NCI-H1105 (cell line): ENCODE measurements around the gene HTR5A.

ENCODE experiments used
- DNase-seq: peaks from one replicate; lab custom pipeline; 2025; lab: John Stamatoyannopoulos, UW

HTR5A gene

GRCh38 chr7:155090684-155091083 lies 20.6 kb downstream of the HTR5A start:
- no peak for DNase-seq

GRCh38 chr7:155093596-155093995 lies 23.5 kb downstream of the HTR5A start:
- no peak for DNase-seq

DNA sequence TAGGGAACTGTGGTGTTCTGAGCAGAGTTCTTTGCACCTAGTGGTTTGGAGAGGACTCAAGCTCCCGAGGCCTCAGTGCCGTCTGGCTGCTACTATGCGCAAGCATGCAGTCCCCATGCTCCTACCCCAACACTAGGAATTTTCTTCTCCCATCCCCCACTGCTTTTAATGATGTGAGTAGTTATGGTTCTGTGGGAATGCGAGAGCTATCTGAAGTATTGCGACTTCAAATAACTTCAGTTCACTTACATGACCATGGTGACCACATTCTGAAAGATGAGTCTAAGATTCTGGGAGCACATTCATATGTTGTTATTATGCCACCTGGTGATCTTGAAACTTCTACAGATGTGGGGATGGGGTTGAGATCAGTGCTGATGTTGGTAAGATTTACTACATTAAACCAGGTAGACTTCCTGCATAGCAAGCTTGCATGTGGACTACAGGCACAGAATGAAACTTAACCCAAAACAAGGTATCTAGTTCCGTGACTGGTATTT lies 24.6 kb downstream of the HTR5A start:
- no peak for DNase-seq

DNA sequence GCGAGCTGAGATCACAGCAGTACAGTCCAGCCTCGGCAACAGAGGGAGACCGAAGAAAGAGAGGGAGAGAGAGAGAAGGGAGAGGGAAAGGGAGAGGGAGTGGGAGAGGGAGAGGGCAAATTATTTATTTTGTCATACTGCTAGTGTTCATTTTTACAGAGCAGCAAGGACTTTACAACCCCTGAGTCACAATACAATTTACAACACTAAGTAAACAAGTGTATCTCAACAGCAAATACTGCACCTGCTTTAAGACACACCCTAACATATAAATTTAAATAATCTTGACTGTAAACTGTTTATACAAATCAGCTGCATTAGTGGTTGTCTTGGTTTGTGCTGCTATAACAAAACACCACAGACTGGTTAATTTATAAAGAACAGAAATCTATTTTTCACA lies 27.2 kb downstream of the HTR5A start:
- no peak for DNase-seq

DNA sequence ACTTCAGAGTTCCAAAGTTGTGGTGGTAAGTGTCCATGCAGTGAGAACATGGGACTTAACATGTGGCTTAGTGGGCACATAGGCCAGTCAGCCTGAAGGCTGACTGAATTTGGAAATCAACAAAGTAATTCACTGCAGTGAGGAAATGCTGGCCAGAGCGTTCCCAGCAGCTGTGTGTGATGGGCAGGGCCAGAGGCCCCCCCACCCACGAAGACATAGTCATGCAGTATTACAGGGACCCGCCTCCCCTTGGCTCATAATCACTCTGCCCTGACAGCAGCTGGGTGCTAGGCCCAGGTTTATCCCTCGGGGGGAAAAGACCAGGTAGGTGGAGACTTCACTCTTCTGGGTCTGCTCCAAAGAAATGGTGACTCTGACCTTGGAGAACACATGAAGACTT lies 33.7 kb downstream of the HTR5A start:
- DNase-seq, result no peak

GRCh38 chr7:155104913-155105312 lies 34.8 kb downstream of the HTR5A start:
- no peak for DNase-seq

DNA sequence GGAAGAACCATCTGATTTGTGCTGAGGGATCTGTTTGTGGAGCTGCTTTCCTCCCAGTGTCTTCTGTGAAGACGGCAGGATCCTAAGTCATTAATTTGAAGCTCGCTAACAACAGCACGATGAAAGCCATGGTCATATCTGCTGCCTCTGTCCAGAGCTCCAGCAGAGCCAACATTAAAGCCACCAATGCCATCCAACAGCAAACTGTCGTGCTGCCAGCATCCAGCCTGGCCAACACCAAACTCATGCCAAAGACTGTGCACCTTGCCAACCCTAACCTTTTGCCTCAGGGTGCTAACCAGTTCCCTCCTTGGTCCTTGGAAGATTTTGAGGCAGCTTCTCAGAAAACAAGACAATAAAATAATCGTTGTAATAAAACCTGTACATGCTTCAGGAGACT lies 36.2 kb downstream of the HTR5A start:
- DNase-seq, result no peak

- no peak for DNase-seq
These were observed 37.0 kb downstream of the HTR5A start for GRCh38 chr7:155107126-155107525.

DNA sequence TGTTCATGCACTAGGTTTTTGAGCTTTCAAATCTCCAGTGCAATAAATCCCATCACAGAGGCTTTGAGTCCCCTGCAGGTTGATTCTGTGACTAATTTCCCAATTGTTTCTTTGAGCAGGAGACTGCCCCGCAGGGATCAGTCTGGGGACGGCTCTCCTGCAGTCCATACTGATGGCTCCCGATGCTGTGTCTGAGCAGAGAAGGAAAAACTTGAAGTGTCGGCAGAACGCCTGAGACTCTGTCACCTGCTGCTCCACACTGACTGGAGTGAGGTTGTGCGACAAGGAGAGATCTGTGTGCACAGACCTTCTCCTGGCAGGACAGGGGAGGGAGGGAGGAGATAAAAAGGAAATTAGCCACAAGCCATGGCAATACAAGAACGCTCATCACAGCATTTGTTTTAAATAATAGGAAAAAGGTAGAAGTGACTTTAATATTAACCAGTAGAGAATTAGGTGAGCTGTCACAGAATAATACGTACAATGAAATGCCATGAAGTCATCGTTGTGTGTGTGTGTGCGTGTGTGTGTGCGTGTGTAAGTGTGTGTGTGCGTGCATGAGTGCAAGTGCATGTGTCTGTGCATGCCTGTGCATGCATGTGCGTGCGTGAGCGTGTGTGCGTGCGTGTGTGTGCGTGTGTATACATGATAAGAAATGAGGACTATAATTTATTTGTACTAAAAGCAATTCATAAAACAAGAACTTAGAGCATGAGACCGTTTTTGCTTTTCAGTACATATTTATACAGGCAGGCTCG lies 38.2 kb downstream of the HTR5A start:
- DNase-seq, result no peak

GRCh38 chr7:155109121-155109520 lies 39.0 kb downstream of the HTR5A start:
- no peak for DNase-seq

GRCh38 chr7:155115288-155115687 lies 45.2 kb downstream of the HTR5A start:
- DNase-seq, result no peak

DNA sequence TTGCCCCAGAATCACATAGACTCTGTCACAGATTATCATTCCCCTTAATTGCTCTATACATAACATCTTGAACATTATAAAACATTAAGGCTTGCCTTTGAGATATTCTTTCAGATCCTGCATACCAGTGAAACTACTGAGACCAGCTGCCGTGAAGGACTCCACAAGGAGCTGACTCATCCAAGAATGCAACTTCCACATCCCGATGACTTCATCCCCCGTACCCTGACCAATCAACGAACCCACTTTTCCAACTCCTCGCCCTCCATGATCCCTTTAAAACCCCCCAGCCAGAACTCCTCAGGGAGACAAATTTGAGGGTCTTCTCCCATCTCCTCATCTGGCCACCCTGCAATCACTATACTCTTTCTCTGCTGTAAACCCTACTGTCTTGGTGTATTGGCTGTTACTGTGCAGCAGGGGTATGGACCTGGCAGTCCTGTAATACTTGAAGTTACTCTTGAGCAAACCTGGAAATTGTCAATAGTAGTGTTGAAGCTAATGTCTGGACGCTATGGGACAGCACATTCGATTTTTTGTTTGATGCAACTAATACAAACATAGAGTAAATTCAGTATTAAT lies 49.8 kb downstream of the HTR5A start:
- no peak for DNase-seq

- DNase-seq, result no peak
These were observed 50.3 kb downstream of the HTR5A start for GRCh38 chr7:155120460-155120859.

DNA sequence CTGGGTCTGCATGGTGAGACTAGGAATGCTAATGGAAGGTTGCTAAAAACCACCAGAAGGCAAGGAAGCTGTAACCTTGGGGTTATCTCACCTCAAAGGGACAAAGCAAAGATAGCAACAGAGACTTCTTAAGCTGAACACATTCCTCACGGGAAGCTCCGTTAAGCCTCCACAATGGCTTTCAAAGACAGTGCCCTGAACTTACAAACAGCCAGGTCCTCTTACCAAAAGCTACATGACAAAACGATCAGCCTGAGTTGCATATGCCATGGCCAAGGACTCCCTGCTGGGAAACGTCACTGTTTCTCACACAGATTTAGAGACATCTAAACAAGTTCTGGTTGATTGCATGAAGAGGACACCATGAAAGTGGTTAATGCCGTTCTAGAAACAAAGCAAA lies 52.7 kb downstream of the HTR5A start:
- DNase-seq, result no peak

GRCh38 chr7:155123413-155123812 lies 53.3 kb downstream of the HTR5A start:
- no peak for DNase-seq

DNA sequence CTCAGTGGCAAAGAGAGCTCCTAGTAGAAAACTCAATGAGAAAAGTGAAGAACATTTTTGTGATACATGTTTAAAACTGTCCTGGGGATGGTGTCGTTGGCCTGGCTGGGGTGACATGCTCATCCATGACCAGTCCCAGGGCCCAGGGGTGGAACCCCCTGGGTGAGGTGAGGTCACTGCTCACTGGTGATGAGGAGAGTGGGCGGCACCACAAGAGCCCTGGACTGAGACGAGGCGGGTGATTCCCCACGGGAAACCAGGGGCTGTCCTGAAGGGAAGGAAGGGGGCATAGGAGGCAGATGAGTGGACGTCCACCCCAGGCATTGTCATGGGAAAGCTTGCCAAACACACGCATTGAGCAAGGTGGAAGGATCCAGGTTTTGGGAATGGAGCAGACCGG lies 54.6 kb downstream of the HTR5A start:
- no peak for DNase-seq

DNA sequence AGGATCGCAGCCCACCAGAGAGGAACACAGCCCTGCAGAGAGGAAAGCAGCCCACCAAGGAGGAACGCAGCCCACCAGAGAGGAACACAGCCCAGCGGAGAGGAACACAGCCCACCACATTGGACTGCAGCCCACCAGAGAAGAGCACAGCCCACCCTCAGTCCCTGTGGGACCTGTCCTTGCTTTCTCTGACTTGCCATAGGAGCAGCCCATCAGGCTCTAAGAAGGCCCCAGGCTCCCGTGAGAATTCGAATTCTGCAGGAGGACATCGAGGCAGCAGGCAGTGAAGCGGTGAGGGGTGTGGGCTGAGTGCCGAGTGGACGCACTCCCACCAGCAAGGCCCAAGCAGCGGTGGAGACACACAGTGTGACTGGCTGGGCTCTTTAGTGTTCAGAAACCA lies 59.1 kb downstream of the HTR5A start:
- DNase-seq, result no peak

- no peak for DNase-seq
These were observed 59.7 kb downstream of the HTR5A start for GRCh38 chr7:155129789-155130188.

DNA sequence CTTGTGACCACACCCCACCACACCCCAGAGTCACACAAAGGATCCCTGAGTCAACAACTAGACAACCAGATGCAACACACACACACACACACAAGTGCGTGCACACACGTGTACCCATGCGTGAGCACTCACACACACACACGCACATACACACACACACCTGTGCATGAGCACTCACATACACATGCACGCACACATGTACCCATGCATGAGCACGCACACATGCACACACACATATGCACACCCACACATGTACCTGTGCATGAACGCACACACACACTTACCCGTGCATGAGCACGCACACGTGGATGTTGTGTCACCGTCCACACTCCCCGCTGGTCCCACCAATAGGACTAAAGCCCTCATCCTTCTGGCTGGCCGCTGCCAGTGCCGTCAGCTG lies 60.4 kb downstream of the HTR5A start:
- no peak for DNase-seq

- DNase-seq, result no peak
These were observed 61.0 kb downstream of the HTR5A start for GRCh38 chr7:155131090-155131489.

- no peak for DNase-seq
These were observed 62.3 kb downstream of the HTR5A start for GRCh38 chr7:155132431-155132830.

DNA sequence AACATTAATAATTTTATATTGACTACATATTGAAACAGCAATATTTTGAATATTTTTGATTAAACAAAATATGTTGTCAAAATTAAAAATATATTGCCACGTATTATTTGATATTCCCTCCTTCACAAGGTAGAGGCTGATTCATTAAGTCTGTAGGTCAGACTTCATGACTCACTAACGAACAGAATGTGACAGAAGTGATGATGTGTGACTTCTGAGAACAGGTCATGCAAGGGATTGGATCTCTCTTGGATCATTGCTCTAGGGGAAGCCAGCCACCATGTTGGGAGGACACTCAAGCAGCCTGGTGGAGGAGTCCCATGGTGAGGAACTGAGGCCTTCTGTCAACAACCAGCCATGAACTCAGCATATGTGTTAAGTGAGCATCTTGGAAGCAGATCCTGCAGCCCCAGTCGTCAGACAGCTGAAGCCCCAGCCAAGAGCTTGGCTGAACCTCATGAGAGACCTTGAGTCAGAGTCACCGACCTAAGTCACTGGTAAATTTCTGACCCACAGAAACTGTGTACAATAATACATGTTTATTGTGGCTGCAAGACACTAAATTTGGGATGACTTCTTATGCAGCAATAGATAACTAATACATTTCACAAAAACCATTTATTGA lies 66.6 kb downstream of the HTR5A start:
- DNase-seq, result no peak
